K562 (cell line): ENCODE measurements around the gene FMNL2. TPM values are rescaled to one million over a fixed set of nuclear protein-coding genes. Genes with fewer than 3 reads are reported as not detected.

Experiments
- ATAC-seq: fragments of 200-7000 bp; cut with Tn5 transposase; 3 replicates; pipeline ENCODE4 v1.9.1; 2020; ENCODE audit warnings: moderate library complexity
- BruUV-seq: library from RNA; stranded (reverse); fragments of 400-500 nt; replicated peaks from 2 replicates; lab custom pipeline; 2021; lab: Mats Ljungman, UMichigan
- CTCF ChIA-PET: fragments of 300-600 bp; formaldehyde crosslinking; extraction: SDS; loops from one replicate; lab custom pipeline; 2021; ENCODE audit warnings: low intra/inter-chr PET ratio; lab: Yijun Ruan, JAX
- POLR2A ChIA-PET: fragments of 300-600, 350-650 bp; sonication (Branson Sonifier 250); formaldehyde crosslinking; extraction: SDS; loops from one replicate; lab custom pipeline; 2021; ENCODE audit warnings: antibody characterized with exemption, inconsistent platforms; lab: Yijun Ruan, JAX
- DNase-seq, 4 experiments: peaks; one replicate each; pipeline versions ENCODE4 v3.0.0 to v3.0.0-alpha.2; 2011 to 2018; ENCODE audit warnings: low spot score in 3 of 4, mixed read lengths in 3 of 4; ENCODE audit errors: extremely low read depth in 1 of 4
- FAIRE-seq: peaks from 2 replicates; lab custom pipeline; 2011; peaks lifted over from hg19 to GRCh38; lab: Jason Lieb, UNC
- H2AFZ ChIP-seq: 2 replicates; pipeline ENCODE4 v1.6.0; 2011; ENCODE audit warnings: low read depth, low read length, control low read depth, inconsistent platforms
- H3K27ac ChIP-seq: fragments of 200-600 bp; 3 replicates; pipeline ENCODE4 v1.8.0; 2011; ENCODE audit warnings: low read depth, mild to moderate bottlenecking, control low read depth, inconsistent platforms, low read length, moderate library complexity, mixed read lengths; ENCODE audit errors: extremely low read depth
- H3K27me3 ChIP-seq, 2 experiments: fragments of 300-600 bp in 1 of 2; 2 replicates in 1 of 2; 3 replicates in 1 of 2; pipeline versions ENCODE4 v1.6.0 to v1.8.0; 2011; ENCODE audit warnings: inconsistent platforms in 2 of 2, low read length in 2 of 2, mild to moderate bottlenecking in 1 of 2, mixed read lengths in 1 of 2, moderate library complexity in 1 of 2; ENCODE audit not compliant: control insufficient read depth in 2 of 2, insufficient read depth in 2 of 2
- H3K36me3 ChIP-seq: fragments of 300-600 bp; 3 replicates; pipeline ENCODE4 v1.8.0; 2011; ENCODE audit warnings: mild to moderate bottlenecking, low read length, inconsistent platforms; ENCODE audit not compliant: control insufficient read depth, insufficient read depth
- H3K4me1 ChIP-seq, 2 experiments: fragments of 200-600 bp in 1 of 2; replicated peaks in 1 of 2; 2 replicates in 1 of 2; 3 replicates in 1 of 2; pipeline versions ENCODE4 v1.5.1 to v1.8.0; 2011; ENCODE audit warnings: inconsistent platforms in 2 of 2, low read length in 2 of 2, mild to moderate bottlenecking in 1 of 2, mixed read lengths in 1 of 2, moderate library complexity in 1 of 2; ENCODE audit not compliant: control insufficient read depth in 2 of 2, insufficient read depth in 2 of 2
- H3K4me2 ChIP-seq: 2 replicates; pipeline ENCODE4 v1.6.1; 2011; ENCODE audit warnings: low read length, control low read depth, inconsistent platforms, mixed read lengths; ENCODE audit not compliant: insufficient read depth
- H3K4me3 ChIP-seq: fragments of 200-600 bp; sonication (generic), shearing (Covaris generic); 2 replicates; pipeline ENCODE4 v1.5.1; 2016; ENCODE audit warnings: control low read depth, inconsistent platforms
- H3K79me2 ChIP-seq: fragments of 200-600 bp; 3 replicates; pipeline ENCODE4 v1.8.0; 2011; ENCODE audit warnings: low read length, inconsistent platforms; ENCODE audit not compliant: control insufficient read depth, insufficient read depth
- H3K9ac ChIP-seq, 2 experiments: 2 replicates each; pipeline versions ENCODE4 v1.6.0 to v1.6.1; 2011; ENCODE audit warnings: low read depth in 2 of 2, low read length in 2 of 2, control low read depth in 1 of 2, inconsistent platforms in 1 of 2, mild to moderate bottlenecking in 1 of 2, mixed read lengths in 1 of 2; ENCODE audit not compliant: insufficient read depth in 1 of 2
- H3K9me1 ChIP-seq: one replicate; pipeline ENCODE4 v1.6.0; 2011; ENCODE audit warnings: inconsistent platforms, mild to moderate bottlenecking, low read length, moderate library complexity; ENCODE audit not compliant: control insufficient read depth, insufficient read depth
- H3K9me3 ChIP-seq: replicated peaks from 2 replicates; pipeline ENCODE4 v1.5.1; 2011; ENCODE audit warnings: low read depth, low read length, inconsistent platforms; ENCODE audit not compliant: control insufficient read depth, insufficient read depth
- H4K20me1 ChIP-seq: replicated peaks from 2 replicates; pipeline ENCODE4 v1.6.1; 2011; ENCODE audit warnings: low read length, inconsistent platforms, mixed read lengths; ENCODE audit not compliant: control insufficient read depth, insufficient read depth
- C11orf30 ChIP-seq: fragments of 450-650 bp; IDR thresholded peaks from 2 replicates; pipeline ENCODE4 v1.6.1; 2016; ENCODE audit warnings: low read depth, mild to moderate bottlenecking
- CEBPG ChIP-seq, 3 experiments: fragments of 200-800 bp in 1 of 3; sonication (Bioruptor generic) in 1 of 3; sonication (generic) in 1 of 3; formaldehyde crosslinking in 1 of 3; IDR thresholded peaks in 2 of 3; conservative IDR thresholded peaks in 1 of 3; 2 replicates each; pipeline versions ENCODE4 v1.6.1 to v1.8.0; 2016 to 2022; ENCODE audit warnings: missing compliant biosample characterization in 2 of 3, missing genetic modification characterization in 2 of 3, mild to moderate bottlenecking in 1 of 3, missing genetic modification reagents in 1 of 3
- HMG20A ChIP-seq: fragments of 450-650 bp; formaldehyde crosslinking; conservative IDR thresholded peaks from 2 replicates; pipeline ENCODE4 v1.4.0; 2020; ENCODE audit warnings: mild to moderate bottlenecking, mixed read lengths
- MAFG ChIP-seq: fragments of 450-650 bp; conservative IDR thresholded peaks from 2 replicates; pipeline ENCODE4 v1.6.1; 2016; ENCODE audit warnings: missing genetic modification characterization, missing compliant biosample characterization
- TOE1 ChIP-seq, 2 experiments: fragments of 450-650 bp in 1 of 2; sonication (generic) in 1 of 2; formaldehyde crosslinking in 1 of 2; IDR thresholded peaks; 2 replicates each; pipeline versions ENCODE4 v1.7.1 to v1.8.0; 2016 to 2022; ENCODE audit warnings: borderline replicate concordance in 2 of 2, mild to moderate bottlenecking in 2 of 2, antibody characterized with exemption in 1 of 2, inconsistent platforms in 1 of 2, low read depth in 1 of 2, missing genetic modification reagents in 1 of 2, moderate library complexity in 1 of 2
- ZNF316 ChIP-seq: fragments of 450-650 bp; IDR thresholded peaks from 2 replicates; pipeline ENCODE4 v1.6.1; 2016
- WGBS: fragments of 100-300 bp; shearing (Covaris generic); methylation state at CpG from one replicate; pipeline ENCODE4 v1.1.6; 2016; ENCODE audit warnings: low coverage, mixed read lengths; ENCODE audit not compliant: insufficient coverage; ENCODE audit errors: missing lambda C conversion rate; 5-methylcytosine and 5-hydroxymethylcytosine counted together
- in situ Hi-C: fragments of 300-500 bp; cut with MboI; formaldehyde crosslinking; loops from 4 replicates; pipeline ENCODE4 v1.15.0; 2018; ENCODE audit warnings: inconsistent platforms, mixed read lengths
- intact Hi-C: fragments of 100-400 bp; cut with micrococcal nuclease; formaldehyde crosslinking; loops from 2 replicates; pipeline ENCODE4 v1.14.2; 2022
- polyA plus RNA-seq, 8 experiments: library from polyadenylated mRNA; depleted of rRNA in 4 of 8; stranded (reverse) in 5 of 8; unstranded in 3 of 8; fragments of >200 nt; fragmentation: Nextera tagmentation in 2 of 8; fragmentation: Illumina TruSeq in 1 of 8; extraction: Ambion mirVana in 2 of 8; extraction: Trizol in 1 of 8; gene quantifications; 2 replicates each; pipeline versions ENCODE4 v1.2.1 to v1.2.3, GENCODE V29; 2011 to 2014; ENCODE audit warnings: inconsistent platforms in 1 of 8, missing spikeins in 1 of 8
- total RNA-seq, 7 experiments: library from RNA; depleted of rRNA in 6 of 7; stranded (reverse); fragments of >200 nt in 6 of 7; fragmentation: Illumina TruSeq in 2 of 7; extraction: Trizol in 2 of 7; gene quantifications; 2 replicates each; pipeline versions ENCODE4 v1.2.1 to v1.2.3, GENCODE V29; 2011 to 2021; ENCODE audit warnings: low replicate concordance in 1 of 7

Gene FMNL2
- total and polyA plus RNA-seq, 9 of the 15 experiments (the other 6 are each of a cell fraction or from before 2014, with no cell fraction given): 0.15 to 0.49 (median 0.24) TPM; not detected in 1

DNA sequence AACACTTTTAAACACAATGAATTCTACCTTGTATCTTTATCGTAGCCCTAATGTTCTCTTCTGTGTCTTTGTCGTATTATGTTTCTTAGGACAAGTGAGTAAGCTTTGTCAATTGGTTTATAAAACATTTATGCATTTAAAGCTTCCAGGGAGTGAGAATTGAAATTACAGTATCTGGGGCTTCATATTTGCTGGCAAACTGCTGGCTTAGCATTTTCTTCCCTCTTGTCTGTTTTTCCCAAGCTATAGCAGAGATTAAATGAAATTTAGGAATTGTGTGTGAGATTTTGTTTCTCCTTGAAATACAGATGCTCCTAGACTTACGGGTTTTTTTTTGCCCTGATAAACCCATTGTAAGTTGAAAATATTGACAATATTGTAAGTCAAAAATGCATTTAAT is 73.3 kb downstream of the FMNL2 start:
- no peaks in the 10 kb centered on the region for H3K79me2 ChIP-seq
- H3K4me1 ChIP-seq: no peaks in the 10 kb centered on the region
- no peak overlapping the region for H2AFZ ChIP-seq
- TF ChIP-seq HMG20A (CRISPR knock-in tag): no peak
- TF ChIP-seq C11orf30: peak; percentile 17; the same call in 1 of the 2 replicates
- TF ChIP-seq ZNF316: peak; percentile 36; the same call in 1 of the 2 replicates
- 0 out of 2 replicates have a peak, but pooled peaks have one; percentile 4 for TF ChIP-seq MAFG
- H3K36me3 ChIP-seq: no peaks in the 10 kb centered on the region
- POLR2A ChIA-PET: interaction anchor here (0.6 to 1.1 kb wide), 2 partner anchors 11 to 175 kb away, joined by 3 to 5 read pairs; no protein-coding TSS in a partner anchor
- no peak overlapping the region for H3K4me2 ChIP-seq
- H3K9me3 ChIP-seq: no peaks in the 10 kb centered on the region
- H3K9me1 ChIP-seq: no peaks in the 10 kb centered on the region
- CTCF ChIA-PET: no interaction called here
- no peaks in the 10 kb centered on the region for H3K27me3 ChIP-seq
- in situ Hi-C loops: no loop called here
- intact Hi-C loops: no loop called here
- ATAC-seq (no peak), FAIRE-seq (no peak), DNase-seq (no peak)
- H3K27ac ChIP-seq: no peak overlapping the region
- no TSS peak for BruUV-seq
- no peak overlapping the region for H3K9ac ChIP-seq
- H4K20me1 ChIP-seq: no peaks in the 10 kb centered on the region
- 0% methylated on average over 3 of the region's 3 CpGs for WGBS
- no peak overlapping the region for H3K4me3 ChIP-seq

DNA sequence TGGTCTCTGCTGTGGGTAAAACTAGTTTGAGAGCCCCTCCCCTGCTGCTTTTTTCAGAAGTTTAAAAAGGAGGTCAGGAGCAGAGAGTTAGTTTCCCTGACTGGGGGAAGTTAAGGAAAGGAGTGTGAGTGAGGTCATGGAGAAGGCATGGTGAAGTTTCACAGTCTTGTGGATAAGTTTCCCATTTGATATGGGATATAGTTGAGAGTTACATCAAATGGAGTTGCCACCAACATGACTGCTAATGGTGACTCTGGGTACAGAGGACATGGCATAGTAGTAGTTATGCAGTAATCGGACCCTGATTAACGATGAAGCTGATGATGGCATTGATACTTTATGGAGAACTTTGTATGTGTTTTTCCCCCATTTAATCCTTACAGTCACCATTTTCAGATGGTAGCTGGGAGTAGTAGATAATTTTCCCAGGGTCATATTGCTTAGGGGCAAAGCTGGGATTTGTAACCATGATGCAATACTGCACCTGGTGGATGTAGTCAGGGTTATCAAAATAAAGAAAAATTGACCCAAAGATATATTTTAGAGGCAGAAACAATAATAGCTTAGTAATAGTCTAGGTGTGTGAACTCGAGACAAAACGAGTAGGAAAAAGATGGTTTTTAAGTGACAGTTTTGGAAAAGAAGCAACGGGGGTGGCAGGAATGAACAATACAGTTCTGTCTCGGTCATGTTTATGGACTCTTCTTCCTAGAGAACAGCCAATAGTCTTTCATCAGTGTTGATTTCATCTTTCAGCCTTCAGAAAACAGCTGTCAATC is 74.6 kb downstream of the FMNL2 start:
- no peak for FAIRE-seq
- Histone ChIP-seq H2AFZ (no peak overlapping the region), H3K9me1 (no peaks in the 10 kb centered on the region), H3K9ac (no peak overlapping the region), H3K9me3 (no peaks in the 10 kb centered on the region), H4K20me1 (no peaks in the 10 kb centered on the region), H3K4me3 (no peak overlapping the region), H3K4me1 (no peaks in the 10 kb centered on the region), H3K27ac (no peak overlapping the region), H3K36me3 (no peaks in the 10 kb centered on the region), H3K27me3 (no peaks in the 10 kb centered on the region), H3K4me2 (no peak overlapping the region), H3K79me2 (no peaks in the 10 kb centered on the region)
- ATAC-seq: no peak
- no TSS peak for BruUV-seq
- in situ Hi-C loops: no loop called here
- 0% methylated on average over 6 of the region's 6 CpGs for WGBS
- TF ChIP-seq TOE1 (IDR thresholded peaks at IDR 0.05; ENCODE audit: borderline replicate concordance): no peak
- no peak for TF ChIP-seq TOE1 (CRISPR knock-in tag; IDR thresholded peaks at IDR 0.05; ENCODE audit: borderline replicate concordance, low read depth)
- TF ChIP-seq CEBPG (CRISPR knock-in tag; IDR thresholded peaks at IDR 0.05): no peak
- peak in 1 of 2 experiments; percentile 58; a peak in 2 of 4 replicates for TF ChIP-seq CEBPG (tag; conservative IDR thresholded peaks at IDR 0.05 in 1 of 2, IDR thresholded peaks at IDR 0.05 in 1 of 2)
- ChIA-PET CTCF (no interaction called here), POLR2A (interaction anchor here (1.5 kb wide), 1 partner anchor 14 kb away, joined by 5 read pairs; no protein-coding TSS in a partner anchor)
- DNase-seq: no peak
- intact Hi-C loops: no loop called here
